ENCODE results near the gene SLC35E3.

The SLC35E3 gene

DNA sequence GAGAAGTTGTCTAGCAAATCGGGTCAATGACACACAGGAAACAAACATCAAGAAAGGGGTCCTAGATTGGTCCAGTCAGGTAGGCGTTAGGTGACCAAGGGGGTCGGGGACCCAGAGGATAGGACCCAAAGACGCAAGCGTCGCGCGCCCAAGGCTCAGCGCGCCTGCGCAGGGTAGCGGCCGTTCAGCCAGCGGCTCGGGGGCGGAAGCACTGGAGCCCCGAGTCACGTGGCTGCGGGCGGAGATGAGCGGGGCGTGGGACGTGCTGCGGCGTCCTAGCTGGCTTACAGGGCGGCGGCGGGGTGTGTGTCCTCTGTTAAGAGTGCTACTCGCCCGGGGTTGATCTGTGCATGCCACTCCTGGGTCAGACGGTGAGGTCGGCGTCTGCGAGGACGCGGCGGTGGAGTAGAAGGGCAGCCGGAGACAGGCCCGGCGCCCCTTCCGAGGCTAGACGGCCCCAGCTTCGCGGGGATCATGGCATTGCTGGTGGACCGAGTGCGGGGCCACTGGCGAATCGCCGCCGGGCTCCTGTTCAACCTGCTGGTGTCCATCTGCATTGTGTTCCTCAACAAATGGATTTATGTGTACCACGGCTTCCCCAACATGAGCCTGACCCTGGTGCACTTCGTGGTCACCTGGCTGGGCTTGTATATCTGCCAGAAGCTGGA lies at the start of gene SLC35E3:
TSS of gene SLC35E3 (plus strand) at position 273 of the 668 bp plus-strand sequence. CDS start at position 475, 202 bp downstream.
- DNase-seq, result peak; percentile 82

DNA sequence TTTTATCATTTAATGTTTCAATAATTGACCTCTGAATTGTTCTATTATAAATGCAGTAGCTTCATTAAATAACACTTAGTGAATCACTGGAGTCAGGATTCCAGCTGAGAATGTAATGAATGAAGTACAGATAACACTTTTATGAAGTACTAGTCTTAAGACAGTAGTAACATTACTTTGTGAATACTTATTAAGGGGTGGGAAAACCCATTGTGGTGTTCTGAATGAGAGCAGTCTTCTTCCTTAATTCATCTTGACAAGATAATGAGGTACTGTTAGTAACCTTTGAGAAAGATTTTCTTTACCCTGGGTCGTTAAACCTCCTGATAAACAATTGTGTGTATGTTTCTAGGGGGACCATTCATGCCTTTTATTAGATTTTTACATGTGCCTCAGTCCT lies 46.5 kb upstream of the SLC35E3 start:
- no peak for DNase-seq

DNA sequence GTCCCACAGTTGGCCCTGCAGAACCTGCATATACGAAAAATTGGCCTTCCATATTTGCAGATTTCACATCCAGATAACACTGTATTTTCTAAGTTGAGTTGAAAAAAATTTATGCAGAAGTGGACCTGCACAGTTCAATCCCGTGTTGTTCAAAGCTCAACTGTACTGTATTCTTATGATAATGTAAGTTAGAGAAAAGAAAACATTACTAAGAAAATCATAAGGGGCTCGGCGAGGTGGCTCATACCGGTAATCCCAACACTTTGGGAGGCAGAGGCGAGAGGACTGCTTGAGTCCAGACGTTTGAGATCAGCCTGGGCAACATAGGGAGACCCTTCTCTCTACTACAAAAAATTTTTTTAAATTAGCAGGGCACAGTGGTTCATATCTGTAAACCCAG lies 18.2 kb upstream of the SLC35E3 start:
- no peak for DNase-seq

DNA sequence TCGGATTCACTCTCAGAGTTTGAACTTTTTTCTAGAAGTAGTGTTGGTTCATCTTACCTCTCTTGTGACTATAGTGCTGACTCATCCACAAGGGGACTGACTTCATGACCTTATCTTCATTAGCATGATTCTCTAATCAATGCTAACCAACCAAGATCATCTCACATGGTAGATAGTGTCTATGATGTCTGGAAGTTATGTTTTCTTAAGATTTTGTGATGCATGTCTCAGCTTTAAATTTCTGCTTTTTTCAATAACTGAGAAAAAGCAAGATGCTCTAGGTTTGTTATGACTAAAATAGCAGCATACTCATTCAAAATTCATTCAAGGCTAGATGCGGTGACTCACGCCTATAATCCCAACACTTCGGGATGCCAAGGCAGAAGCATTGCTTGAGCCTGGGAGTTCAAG lies 12.3 kb upstream of the SLC35E3 start:
- no peak for DNase-seq

DNA sequence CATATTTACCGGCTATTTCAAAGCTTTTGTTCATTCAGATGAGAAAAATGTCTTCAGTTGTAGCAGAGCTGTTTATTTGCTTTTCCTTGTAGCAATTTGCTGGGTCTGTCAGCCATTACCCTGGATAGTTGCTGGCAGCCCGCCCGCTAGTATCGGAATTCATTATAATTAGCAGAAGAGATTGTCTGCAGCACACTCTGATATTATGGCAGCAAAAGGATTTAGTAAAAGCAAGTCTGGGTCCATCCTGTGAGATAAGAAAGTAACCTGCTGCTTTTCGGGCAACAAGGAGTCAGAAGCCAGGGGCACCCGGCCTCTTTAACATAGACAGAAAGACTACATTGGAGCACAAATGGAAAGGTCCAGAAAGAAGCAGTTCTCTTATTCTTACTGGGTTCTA lies 6.1 kb upstream of the SLC35E3 start:
- no peak for DNase-seq

DNA sequence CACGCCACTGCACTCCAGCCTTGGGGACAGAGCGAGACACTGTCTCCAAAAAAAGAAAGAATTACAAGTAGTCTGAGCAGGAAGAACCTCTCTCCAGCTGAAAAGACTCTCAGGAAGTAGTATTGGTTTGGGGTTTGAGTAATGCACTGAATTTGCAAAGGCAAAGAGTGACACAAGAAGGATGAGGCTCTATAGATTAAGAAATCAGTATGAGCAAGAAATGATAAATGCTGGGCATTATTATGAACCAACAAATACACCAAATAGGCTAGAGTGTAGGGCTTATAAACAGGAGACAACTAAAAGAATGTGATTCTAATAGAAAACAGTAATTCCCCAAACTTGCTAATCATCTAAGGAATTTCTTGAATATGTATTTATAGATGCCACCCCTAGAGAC lies 2.6 kb upstream of the SLC35E3 start:
- no peak for DNase-seq

DNA sequence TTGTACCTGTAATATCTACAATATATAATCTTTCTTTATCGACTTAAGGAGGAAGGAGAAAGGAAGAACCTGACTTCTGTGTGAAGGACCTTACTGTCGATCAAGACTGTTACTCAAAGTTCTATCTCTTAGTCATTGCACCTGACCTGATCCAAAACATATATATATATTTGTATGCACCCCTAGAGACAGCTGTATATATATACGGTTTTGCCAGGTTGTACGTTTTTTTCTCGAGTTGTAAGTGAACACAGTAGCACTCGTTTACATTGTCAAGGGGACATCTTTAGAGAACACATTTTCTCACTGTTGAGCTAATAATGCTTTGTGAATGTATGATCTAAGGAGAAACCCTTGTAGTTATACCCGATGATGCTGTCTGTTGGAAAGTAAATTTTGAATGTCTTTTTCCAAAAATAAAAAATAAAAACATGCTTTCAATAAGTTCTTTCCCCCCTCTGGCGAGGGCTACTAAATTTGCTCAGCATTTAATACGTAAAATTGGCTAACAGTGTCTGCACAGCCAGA lies 536 bp upstream of the SLC35E3 start:
- peak; percentile 30 for DNase-seq

DNA sequence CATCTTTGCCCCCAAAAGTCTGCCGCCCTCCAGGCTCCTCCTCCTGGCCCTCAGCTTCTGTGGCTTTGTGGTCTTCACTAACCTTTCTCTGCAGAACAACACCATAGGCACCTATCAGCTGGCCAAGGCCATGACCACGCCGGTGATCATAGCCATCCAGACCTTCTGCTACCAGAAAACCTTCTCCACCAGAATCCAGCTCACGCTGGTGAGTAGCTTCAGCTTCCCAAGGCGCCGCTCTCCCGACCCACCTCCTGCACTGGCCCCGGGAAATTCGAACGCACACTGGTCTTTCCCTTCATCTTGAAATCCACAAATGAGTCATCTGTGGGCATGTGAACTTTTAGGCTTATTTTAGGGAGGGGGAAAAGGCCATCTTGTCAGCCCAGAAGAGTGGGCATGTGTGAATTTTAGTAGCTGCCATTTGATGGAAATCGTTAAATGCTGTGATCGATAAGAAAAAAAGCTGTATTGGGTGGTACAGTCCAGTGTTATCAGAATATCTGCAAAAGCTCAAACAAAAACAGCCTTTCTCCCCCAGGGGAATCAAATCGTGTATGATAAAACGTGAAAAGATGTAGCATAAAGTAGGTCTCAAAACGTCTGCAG lies 700 bp downstream of the SLC35E3 start:
- no peak for DNase-seq

DNA sequence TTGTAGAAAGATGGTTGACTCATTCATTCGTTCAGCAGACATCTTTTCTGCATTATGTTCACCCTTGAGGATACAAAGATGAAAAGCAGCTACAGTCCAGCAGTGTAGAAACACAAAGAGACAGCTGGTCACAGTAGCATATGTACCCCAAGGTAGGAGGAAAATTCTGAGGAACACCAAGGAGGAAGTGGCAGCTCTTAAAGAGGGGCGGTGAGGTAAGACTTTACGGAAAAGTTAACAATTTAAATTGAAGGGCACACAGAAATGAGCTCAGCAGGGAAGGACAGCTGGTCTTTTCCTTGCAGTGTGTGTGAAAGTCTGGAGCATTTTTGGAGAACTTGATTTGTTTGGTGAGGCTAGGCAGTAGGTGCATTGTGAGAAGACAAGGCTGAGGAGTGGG lies 3.5 kb downstream of the SLC35E3 start:
- DNase-seq, result no peak

DNA sequence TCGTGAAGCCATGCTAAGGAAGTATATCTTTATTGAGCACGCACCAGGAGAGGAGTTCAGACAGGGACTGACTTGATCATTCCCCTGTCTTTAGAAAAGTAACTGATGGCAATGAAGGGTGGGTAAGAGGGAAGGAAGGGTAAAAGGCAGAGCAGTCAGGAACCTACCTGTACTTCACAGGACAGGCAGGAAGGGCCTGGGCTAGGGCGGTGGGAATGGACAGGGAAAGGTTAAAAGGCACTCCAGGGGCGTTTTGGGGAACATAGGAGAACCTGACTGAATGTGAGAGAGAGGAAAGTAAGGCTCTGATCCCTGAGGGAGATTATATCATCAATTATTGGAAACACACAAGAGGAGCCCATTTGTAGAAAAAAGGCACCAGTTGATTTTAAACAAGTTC lies 3.9 kb downstream of the SLC35E3 start:
- no peak for DNase-seq

DNA sequence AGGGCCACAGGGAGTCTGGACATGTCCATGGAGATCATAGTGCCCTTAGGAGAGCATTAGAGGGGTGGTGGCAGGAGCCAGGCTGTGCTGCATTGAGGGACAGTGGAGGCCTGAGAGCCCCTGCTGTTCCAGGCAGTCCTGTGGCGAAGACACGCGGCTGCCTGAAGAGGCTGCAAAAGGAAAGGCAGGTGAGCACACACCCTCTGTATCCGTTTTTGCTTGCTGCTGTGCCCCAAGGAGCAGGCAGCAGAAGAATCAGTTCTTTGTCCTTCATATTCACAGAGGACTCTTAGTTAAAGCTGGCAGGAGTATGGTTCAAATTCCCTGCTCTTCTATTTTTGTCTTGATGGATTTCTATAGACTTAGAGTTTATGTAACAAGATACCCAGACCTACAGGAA lies 4.5 kb downstream of the SLC35E3 start:
- no peak for DNase-seq

DNA sequence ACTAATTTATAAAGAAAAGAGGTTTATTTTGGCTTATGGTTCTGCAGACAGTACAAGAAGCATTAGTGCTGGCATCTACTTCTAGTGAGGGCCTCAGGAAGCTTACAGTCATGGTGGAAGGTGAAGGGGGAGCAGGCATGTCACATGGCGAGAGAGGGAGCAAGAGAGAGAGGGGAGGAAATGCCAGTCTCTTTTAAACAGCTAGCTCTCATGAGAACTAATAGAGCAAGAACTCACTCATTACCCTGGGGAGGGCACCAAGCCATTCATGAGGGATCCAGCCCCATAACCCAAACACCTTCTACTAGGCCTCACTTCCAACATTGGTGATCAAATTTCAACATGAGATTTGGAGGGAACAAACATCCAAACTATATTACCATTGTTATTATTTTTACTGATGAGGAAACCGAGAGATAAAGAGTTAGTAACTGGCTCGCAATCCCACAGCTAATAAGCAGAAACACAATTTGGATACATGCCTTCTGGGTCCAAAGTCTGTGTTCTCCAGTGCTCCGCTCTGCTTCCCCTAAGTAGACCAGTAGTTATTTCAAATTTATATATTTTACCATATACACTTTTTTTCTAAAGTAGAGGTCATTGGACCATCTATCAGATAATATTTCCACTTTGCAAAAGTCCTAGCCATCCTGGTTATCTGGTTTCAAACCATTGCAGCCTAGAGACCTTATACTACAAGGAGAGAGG lies 9.7 kb downstream of the SLC35E3 start:
- no peak for DNase-seq

DNA sequence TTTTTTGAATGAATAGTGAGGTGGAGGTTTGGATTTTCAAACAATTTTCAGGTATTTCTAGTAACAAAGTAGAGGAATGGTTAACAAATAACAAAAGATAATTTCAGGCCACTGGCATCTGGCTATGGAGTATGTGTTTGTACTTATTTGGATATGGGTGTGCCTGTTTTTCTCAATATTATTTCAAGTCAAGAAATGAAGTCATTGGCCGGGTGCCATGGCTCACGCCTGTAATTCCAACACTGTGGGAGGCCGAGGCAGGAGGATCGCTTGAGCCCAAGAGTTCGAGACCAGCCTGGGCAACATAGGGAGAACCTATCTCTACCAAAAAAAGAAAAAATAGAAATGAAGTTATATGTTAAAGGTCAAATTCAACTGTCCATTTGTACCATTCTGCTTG lies 13.9 kb downstream of the SLC35E3 start:
- DNase-seq, result no peak

DNA sequence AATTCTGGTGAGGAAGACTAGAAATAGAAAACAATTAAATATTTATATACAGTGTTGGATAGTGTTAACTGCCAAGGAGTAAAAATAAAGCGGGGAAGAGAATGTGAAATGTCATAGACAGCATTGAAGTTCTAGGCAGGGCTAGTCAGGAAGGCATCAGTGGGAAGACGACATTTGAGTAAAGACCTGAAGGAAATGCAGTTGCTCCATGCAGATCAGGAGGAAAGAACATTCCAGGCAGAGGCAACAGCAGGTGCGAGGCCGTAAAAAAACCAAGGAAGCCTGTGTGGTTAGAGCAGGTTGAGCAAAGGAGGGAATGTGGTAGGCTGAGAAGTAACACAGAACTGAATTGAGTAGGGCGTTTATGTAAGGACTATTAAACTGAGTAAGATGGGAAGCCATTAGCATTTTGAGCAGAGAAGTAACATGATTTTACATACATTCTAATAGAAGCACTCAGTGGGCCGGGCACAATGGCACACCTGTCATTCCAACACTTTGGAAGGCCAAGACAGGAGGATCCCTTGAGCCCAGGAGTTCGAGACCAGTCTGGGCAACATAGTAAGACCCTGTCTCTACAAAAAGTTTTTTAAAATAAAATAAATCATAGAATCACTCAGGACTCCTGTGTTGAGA lies 14.9 kb downstream of the SLC35E3 start:
- DNase-seq, result no peak

DNA sequence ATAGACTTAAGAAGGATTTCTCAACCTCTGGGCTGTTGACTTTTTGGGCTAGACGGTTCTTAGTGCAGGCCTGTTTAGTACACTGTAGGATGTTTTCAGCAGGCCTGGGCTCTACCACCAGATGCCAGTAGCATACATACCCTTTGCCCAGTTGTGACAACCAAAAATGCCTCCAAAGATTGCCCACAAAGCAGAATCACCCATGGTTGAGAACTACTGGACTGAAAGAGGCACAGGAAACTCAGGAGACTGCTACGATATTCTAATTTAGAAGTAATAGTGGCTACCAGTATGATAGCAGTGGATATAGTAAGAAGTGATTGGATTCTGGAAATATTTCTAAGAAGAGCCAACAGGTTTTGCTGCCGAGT lies 15.5 kb downstream of the SLC35E3 start:
- DNase-seq, result no peak

DNA sequence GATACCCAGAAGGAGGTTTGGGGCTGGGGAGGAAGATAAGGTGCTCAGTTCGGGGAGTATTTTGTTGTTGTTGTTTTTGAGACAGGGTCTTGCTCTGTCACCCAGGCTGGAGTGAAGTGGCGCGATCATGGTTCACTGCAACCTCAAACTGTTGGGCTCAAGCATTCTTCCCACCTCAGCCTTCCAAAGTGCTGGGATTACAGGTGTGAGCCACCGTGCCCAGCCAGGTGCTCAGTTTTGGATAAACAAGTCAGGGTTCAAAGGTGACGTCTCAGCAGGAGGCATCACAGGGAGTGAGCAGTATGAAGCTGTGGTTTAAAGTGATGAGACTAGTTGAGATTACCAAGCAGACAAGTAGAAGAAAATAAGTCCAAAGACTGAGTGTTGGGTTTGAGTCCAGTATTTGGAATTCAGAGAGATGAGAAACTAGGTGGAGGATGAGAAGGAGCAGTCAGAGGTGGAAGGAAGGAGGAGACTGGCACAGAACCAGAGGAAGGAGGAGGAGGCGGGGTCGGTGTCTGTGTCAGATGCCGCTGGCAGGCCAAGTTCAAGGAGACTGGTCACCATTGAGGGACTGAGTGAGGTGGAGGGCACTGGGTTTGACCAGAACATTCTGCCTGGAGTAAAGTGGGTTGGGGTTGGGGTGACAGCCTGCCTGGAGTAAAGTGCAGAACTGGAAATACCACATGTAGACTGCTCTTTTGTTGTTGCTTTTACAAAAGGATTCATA lies 16.1 kb downstream of the SLC35E3 start:
- no peak for DNase-seq

DNA sequence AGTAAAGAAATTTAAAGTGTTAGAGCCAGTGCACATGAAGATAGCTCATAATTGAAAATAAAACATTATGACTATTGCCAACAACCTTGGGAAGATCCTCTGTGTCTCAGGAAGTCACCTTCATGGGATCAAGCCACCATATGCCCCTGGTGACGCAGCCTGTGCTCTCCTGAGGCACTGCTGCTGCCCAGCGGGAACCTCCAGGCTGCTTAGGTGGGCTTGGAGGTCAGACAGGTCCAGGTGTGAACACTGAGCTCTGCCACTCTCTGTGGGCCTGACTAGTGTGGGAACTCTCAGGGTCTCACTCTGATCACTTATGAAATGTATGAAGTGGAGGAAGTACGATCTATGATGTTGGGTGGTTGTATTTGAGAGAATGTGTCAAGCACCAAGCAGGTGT lies 16.7 kb downstream of the SLC35E3 start:
- no peak for DNase-seq

DNA sequence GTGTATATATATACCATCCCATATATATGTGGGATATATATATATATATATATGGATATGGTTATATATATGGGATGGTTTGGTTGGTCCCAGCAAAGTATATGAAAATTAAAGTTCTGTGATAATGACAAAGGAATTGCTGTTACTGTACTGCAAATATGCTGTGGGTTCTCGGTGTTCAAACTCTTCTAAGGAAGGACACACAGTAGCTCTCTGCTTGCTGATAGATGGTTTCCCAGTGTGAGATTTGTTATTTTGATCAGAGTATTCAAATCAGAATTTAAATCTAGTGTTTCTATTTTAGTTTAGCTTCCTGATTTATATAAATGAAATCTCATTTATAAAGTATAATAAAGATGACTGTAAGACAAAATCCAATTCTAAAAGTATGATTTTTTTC lies 19.7 kb downstream of the SLC35E3 start:
- no peak for DNase-seq

DNA sequence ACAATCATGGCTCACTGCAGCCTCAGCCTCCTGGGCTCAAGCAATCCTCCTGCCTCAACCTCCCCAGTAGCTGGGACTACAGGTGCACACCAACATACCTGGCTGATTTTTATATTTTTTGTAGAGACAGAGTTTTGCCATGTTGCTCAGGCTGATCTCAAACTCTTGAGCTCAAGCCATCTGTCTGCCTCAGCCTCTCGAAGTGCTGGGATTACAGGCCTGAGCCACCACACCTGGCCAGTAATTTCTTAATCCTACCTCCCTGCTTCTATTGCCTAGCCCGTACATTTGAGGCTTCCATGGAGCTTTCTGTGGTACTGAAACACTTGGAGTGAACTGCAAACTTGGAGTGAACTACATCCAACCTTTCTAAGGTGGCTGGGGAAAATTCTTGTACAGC lies 20.7 kb downstream of the SLC35E3 start:
- no peak for DNase-seq

DNA sequence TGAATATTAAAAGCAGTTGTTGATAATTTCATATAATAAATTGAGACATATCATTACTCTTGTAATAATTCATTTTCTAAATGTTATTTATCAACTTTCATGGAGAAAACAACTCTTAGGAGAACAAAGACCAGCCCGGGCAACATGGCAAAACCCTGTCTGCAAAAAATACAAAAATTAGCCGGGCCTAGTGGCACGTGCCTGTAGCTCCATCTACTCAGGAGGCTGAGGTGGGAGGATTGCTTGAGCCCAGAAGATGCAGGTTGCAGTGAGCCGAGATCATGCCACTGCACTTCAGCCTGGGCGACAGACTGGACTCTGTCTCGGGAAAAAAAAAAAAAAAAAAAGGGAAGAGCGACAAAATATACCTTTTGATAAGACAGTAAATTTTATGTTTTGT lies 21.2 kb downstream of the SLC35E3 start:
- DNase-seq, result no peak

DNA sequence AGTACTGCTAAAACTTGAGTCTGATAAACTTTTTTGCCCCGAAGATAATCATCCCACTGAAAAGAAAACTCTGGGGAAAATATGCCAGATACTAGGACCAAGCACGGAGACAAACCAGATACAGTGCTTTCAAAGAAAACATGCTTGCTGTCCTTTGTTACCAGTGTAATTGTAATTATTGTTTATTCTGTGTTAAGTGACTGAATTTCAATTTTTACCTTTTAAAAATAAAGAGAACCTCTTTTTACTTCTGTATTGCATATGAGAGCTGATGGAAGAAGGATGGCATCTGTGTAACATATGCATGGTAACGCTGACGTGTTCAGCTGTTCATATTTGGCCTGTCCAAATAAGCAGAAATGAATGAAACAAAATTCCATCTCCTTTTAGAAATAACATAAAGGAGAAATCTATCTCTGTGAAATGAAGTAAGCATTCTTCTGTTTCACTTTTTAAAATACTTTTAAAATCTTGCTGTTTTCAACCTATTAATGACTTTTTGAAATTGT lies 22.5 kb downstream of the SLC35E3 start:
- DNase-seq, result no peak

DNA sequence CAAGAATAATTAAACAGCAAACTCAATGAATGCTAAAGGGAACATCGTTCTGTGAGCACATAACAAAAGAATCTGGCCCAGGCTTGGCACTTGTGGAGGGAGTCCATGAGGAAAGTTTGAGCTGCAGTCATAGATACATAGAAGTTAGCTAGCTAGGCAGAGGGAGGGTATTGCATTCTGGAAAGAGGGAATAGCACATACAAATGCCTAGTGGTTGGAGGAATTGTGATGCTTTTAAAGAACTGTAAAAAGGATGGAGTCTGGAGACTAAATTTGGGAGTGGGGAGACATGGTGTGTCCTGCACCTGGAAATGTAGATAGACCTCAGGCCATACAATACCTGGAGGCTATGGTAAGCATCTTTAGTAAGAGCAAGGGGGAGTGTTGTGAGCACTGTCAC lies 24.0 kb downstream of the SLC35E3 start:
- no peak for DNase-seq

Data from NCI-H526 treated with DMSO at 0.1 percent for 48 hours (cell line).